CD4-positive, alpha-beta memory T cell (primary cell): ENCODE data around the gene CHN1. TPM values are rescaled to one million over a fixed set of nuclear protein-coding genes. Genes with fewer than 3 reads are reported as not detected.

ENCODE experiments used
- CTCF ChIA-PET: fragments of 350-600 bp; sonication (Branson Sonifier 250); formaldehyde crosslinking; loops from one replicate; lab custom pipeline; 2021; ENCODE audit warnings: inconsistent platforms; ENCODE audit not compliant: partially characterized antibody; lab: Charles Lee
- POLR2A ChIA-PET: fragments of 350-600 bp; sonication (Branson Sonifier 250); formaldehyde crosslinking; loops from one replicate; lab custom pipeline; 2021; ENCODE audit not compliant: partially characterized antibody; lab: Charles Lee
- DNase-seq, 5 donors: peaks; one replicate each; pipeline versions ENCODE4 v3.0.0 to v3.0.0-alpha.2; 2020 to 2022; ENCODE audit warnings: mixed read lengths in 1 of 5
- H3K27ac ChIP-seq: one replicate; pipeline ENCODE4 v1.7.0; 2013; ENCODE audit warnings: low read depth, low read length
- H3K27me3 ChIP-seq: 2 replicates; pipeline ENCODE4 v1.7.0; 2013; ENCODE audit warnings: mild to moderate bottlenecking, low read length, moderate library complexity; ENCODE audit not compliant: insufficient read depth
- H3K36me3 ChIP-seq: 2 replicates; pipeline ENCODE4 v1.7.0; 2013; ENCODE audit warnings: mild to moderate bottlenecking, low read length, moderate library complexity; ENCODE audit not compliant: insufficient read depth
- H3K4me1 ChIP-seq: 2 replicates; pipeline ENCODE4 v1.7.0; 2013; ENCODE audit warnings: mild to moderate bottlenecking, low read length, moderate library complexity; ENCODE audit not compliant: insufficient read depth
- H3K4me3 ChIP-seq, 2 donors: one replicate each; pipeline ENCODE4 v1.7.0; 2013; ENCODE audit warnings: low read length in 2 of 2, mild to moderate bottlenecking in 1 of 2
- H3K9me3 ChIP-seq, 2 donors: one replicate each; pipeline ENCODE4 v1.7.0; 2013; ENCODE audit warnings: low read length in 2 of 2, control low read depth in 1 of 2; ENCODE audit not compliant: control insufficient read depth in 1 of 2
- H3K27ac Mint-ChIP-seq, 7 donors: one replicate each; pipeline ENCODE4 v1.8.0; 2020 to 2021; ENCODE audit warnings: mixed read lengths in 7 of 7, mild to moderate bottlenecking in 6 of 7, inconsistent platforms in 3 of 7, moderate library complexity in 3 of 7
- H3K27me3 Mint-ChIP-seq, 2 donors: one replicate each; pipeline ENCODE4 v1.8.0; 2020 to 2021; ENCODE audit warnings: mixed read lengths in 2 of 2
- H3K36me3 Mint-ChIP-seq, 2 donors: one replicate each; pipeline ENCODE4 v1.8.0; 2020 to 2021; ENCODE audit warnings: mixed read lengths in 2 of 2, inconsistent platforms in 1 of 2, mild to moderate bottlenecking in 1 of 2
- H3K4me1 Mint-ChIP-seq, 4 donors: one replicate each; pipeline ENCODE4 v1.8.0; 2020 to 2021; ENCODE audit warnings: mixed read lengths in 4 of 4, mild to moderate bottlenecking in 1 of 4
- H3K4me3 Mint-ChIP-seq, 8 donors: one replicate each; pipeline ENCODE4 v1.8.0; 2020 to 2021; ENCODE audit warnings: mixed read lengths in 8 of 8, mild to moderate bottlenecking in 7 of 8, moderate library complexity in 6 of 8, inconsistent platforms in 3 of 8
- H3K9me3 Mint-ChIP-seq, 8 donors: one replicate each; pipeline ENCODE4 v1.8.0; 2020 to 2021; ENCODE audit warnings: mixed read lengths in 8 of 8, mild to moderate bottlenecking in 5 of 8, inconsistent platforms in 3 of 8, moderate library complexity in 1 of 8
- intact Hi-C: fragments of 100-400 bp; cut with micrococcal nuclease; formaldehyde crosslinking; loops from one replicate; pipeline ENCODE4 v1.15.1; 2023
- polyA plus RNA-seq, 2 donors: library from polyadenylated mRNA; unstranded; fragments of 300-500 nt; fragmentation: Illumina TruSeq; gene quantifications; one replicate each; pipeline ENCODE4 v1.2.3, GENCODE V29; 2021
- total RNA-seq, 2 experiments: library from RNA; stranded (reverse); gene quantifications; one replicate each; pipeline ENCODE4 v1.2.3, GENCODE V29; 2021

The CHN1 gene
- total and polyA plus RNA-seq, 4 experiments from 2014 or later: 3.4 to 15.3 (median 8.9) TPM

- Histone ChIP-seq H3K4me1 (no peaks in the 10 kb centered on the region), H3K4me3 (no peak overlapping the region), H3K36me3 (no peaks in the 10 kb centered on the region), H3K27me3 (no peaks in the 10 kb centered on the region), H3K9me3 (no peaks in the 10 kb centered on the region), H3K27ac (no peak overlapping the region)
- intact Hi-C loops: no loop called here
- POLR2A ChIA-PET: no interaction called here
- DNase-seq: no peak
- Mint-ChIP-seq H3K27me3 (peaks cover 5 to 10% of the 10 kb centered on the region in 2 donors), H3K4me1 (no peaks in the 10 kb centered on the region), H3K4me3 (no peak overlapping the region), H3K27ac (no peak overlapping the region), H3K9me3 (no peaks in the 10 kb centered on the region), H3K36me3 (no peaks in the 10 kb centered on the region)
- CTCF ChIA-PET: no interaction called here
Measured at GRCh38 chr2:174952607-174953006, 52.6 kb downstream of the CHN1 start.

GRCh38 chr2:174951745-174952144 is 53.4 kb downstream of the CHN1 start:
- H3K36me3 Mint-ChIP-seq: no peaks in the 10 kb centered on the region
- H3K27me3 Mint-ChIP-seq: peaks cover 5 to 13% of the 10 kb centered on the region in 2 donors
- H3K4me1 Mint-ChIP-seq: no peaks in the 10 kb centered on the region
- Histone ChIP-seq H3K36me3 (no peaks in the 10 kb centered on the region), H3K27ac (no peak overlapping the region), H3K27me3 (no peaks in the 10 kb centered on the region), H3K4me3 (no peak overlapping the region), H3K4me1 (no peaks in the 10 kb centered on the region), H3K9me3 (no peaks in the 10 kb centered on the region)
- intact Hi-C loops: no loop called here
- H3K4me3 Mint-ChIP-seq: no peak overlapping the region
- ChIA-PET CTCF (no interaction called here), POLR2A (no interaction called here)
- no peak overlapping the region for H3K27ac Mint-ChIP-seq
- DNase-seq: no peak
- no peaks in the 10 kb centered on the region for H3K9me3 Mint-ChIP-seq

GRCh38 chr2:174949988-174950687 is 55.0 kb downstream of the CHN1 start:
- no peak overlapping the region for H3K27ac Mint-ChIP-seq
- peaks cover 5 to 13% of the 10 kb centered on the region in 2 donors for H3K27me3 Mint-ChIP-seq
- Histone ChIP-seq H3K9me3 (no peaks in the 10 kb centered on the region), H3K36me3 (no peaks in the 10 kb centered on the region), H3K27me3 (no peaks in the 10 kb centered on the region), H3K4me1 (no peaks in the 10 kb centered on the region), H3K27ac (no peak overlapping the region), H3K4me3 (no peak overlapping the region)
- intact Hi-C loops: no loop called here
- no peaks in the 10 kb centered on the region for H3K9me3 Mint-ChIP-seq
- H3K4me1 Mint-ChIP-seq: no peaks in the 10 kb centered on the region
- ChIA-PET CTCF (no interaction called here), POLR2A (no interaction called here)
- no peak overlapping the region for H3K4me3 Mint-ChIP-seq
- no peak for DNase-seq
- H3K36me3 Mint-ChIP-seq: no peaks in the 10 kb centered on the region

- Mint-ChIP-seq H3K4me1 (no peaks in the 10 kb centered on the region), H3K9me3 (no peaks in the 10 kb centered on the region), H3K4me3 (no peak overlapping the region), H3K27ac (no peak overlapping the region), H3K27me3 (peaks cover 2 to 3% of the 10 kb centered on the region in 2 donors), H3K36me3 (no peaks in the 10 kb centered on the region)
- ChIA-PET POLR2A (no interaction called here), CTCF (no interaction called here)
- Histone ChIP-seq H3K36me3 (no peaks in the 10 kb centered on the region), H3K27ac (no peak overlapping the region), H3K4me3 (no peak overlapping the region), H3K9me3 (no peaks in the 10 kb centered on the region), H3K27me3 (no peaks in the 10 kb centered on the region), H3K4me1 (no peaks in the 10 kb centered on the region)
- intact Hi-C loops: no loop called here
- no peak for DNase-seq
Measured at GRCh38 chr2:174945601-174946260, 59.5 kb downstream of the CHN1 start.

- H3K4me1 Mint-ChIP-seq: no peaks in the 10 kb centered on the region
- no peak overlapping the region for H3K4me3 Mint-ChIP-seq
- H3K4me1 ChIP-seq: no peaks in the 10 kb centered on the region
- H3K27ac Mint-ChIP-seq: no peak overlapping the region
- ChIA-PET POLR2A (no interaction called here), CTCF (no interaction called here)
- H3K9me3 Mint-ChIP-seq: no peaks in the 10 kb centered on the region
- no peaks in the 10 kb centered on the region for H3K36me3 Mint-ChIP-seq
- H3K36me3 ChIP-seq: no peaks in the 10 kb centered on the region
- no peak for DNase-seq
- H3K4me3 ChIP-seq: no peak overlapping the region
- intact Hi-C loops: no loop called here
- no peaks in the 10 kb centered on the region for H3K27me3 ChIP-seq
- H3K27ac ChIP-seq: no peak overlapping the region
- no peaks in the 10 kb centered on the region for H3K27me3 Mint-ChIP-seq
- H3K9me3 ChIP-seq: no peaks in the 10 kb centered on the region
Measured at GRCh38 chr2:174939046-174939445, 66.1 kb downstream of the CHN1 start.

GRCh38 chr2:174931724-174932123 is 73.5 kb downstream of the CHN1 start:
- Histone ChIP-seq H3K36me3 (no peaks in the 10 kb centered on the region), H3K4me1 (no peaks in the 10 kb centered on the region), H3K27me3 (no peaks in the 10 kb centered on the region), H3K27ac (no peak overlapping the region), H3K9me3 (no peaks in the 10 kb centered on the region), H3K4me3 (no peak overlapping the region)
- DNase-seq: no peak
- Mint-ChIP-seq H3K27ac (no peak overlapping the region), H3K4me1 (no peaks in the 10 kb centered on the region), H3K4me3 (no peak overlapping the region), H3K9me3 (peaks cover 0 to 2% (median 0%) of the 10 kb centered on the region in 8 donors), H3K36me3 (no peaks in the 10 kb centered on the region), H3K27me3 (no peaks in the 10 kb centered on the region)
- CTCF ChIA-PET: no interaction called here
- POLR2A ChIA-PET: no interaction called here
- intact Hi-C loops: no loop called here

- no peak for DNase-seq
- H3K9me3 Mint-ChIP-seq: peaks cover 0 to 2% (median 0%) of the 10 kb centered on the region in 8 donors
- ChIA-PET POLR2A (no interaction called here), CTCF (no interaction called here)
- H3K36me3 ChIP-seq: no peaks in the 10 kb centered on the region
- no peaks in the 10 kb centered on the region for H3K9me3 ChIP-seq
- H3K4me1 Mint-ChIP-seq: no peaks in the 10 kb centered on the region
- no peak overlapping the region for H3K4me3 ChIP-seq
- no peaks in the 10 kb centered on the region for H3K27me3 Mint-ChIP-seq
- H3K27me3 ChIP-seq: no peaks in the 10 kb centered on the region
- no peaks in the 10 kb centered on the region for H3K4me1 ChIP-seq
- H3K27ac ChIP-seq: no peak overlapping the region
- H3K36me3 Mint-ChIP-seq: no peaks in the 10 kb centered on the region
- no peak overlapping the region for H3K27ac Mint-ChIP-seq
- intact Hi-C loops: no loop called here
- no peak overlapping the region for H3K4me3 Mint-ChIP-seq
Measured at GRCh38 chr2:174929786-174930185, 75.4 kb downstream of the CHN1 start.
